ENCODE measurements around the gene WDR35. TPM values are rescaled to one million over a fixed set of nuclear protein-coding genes. Genes with fewer than 3 reads are reported as not detected.
A peak's percentile ranks its signal among the peaks of the same experiment; 100 is the strongest.

The WDR35 gene
- total and polyA plus RNA-seq, 2 donors from 2014 or later: 6.0 to 21.2 TPM

GRCh38 chr2:20011276-20012031, 21.5 kb upstream of the WDR35 start:
- no peaks in the 10 kb centered on the region for H3K4me1 ChIP-seq (ENCODE audit: control insufficient read depth in 2 of 3, insufficient read depth in 2 of 3, low read depth in 1 of 3, low read length in 3 of 3)
- no peak for FAIRE-seq
- H3K27ac ChIP-seq (ENCODE audit: low read depth in 2 of 2, low read length in 2 of 2): no peak overlapping the region
- no peak for TF ChIP-seq CTCF (IDR thresholded peaks at IDR 0.05; ENCODE audit: borderline replicate concordance, extremely low read depth, insufficient read depth)
- no peaks in the 10 kb centered on the region for H3K27me3 ChIP-seq (ENCODE audit: control insufficient read depth, insufficient read depth, low read length)
- intact Hi-C loops (cut with DNase I): loop anchor here (10.0 kb wide), 1 partner anchor 83 kb away; no protein-coding TSS in a partner anchor
- DNase-seq: no peak
- no peaks in the 10 kb centered on the region for H3K36me3 ChIP-seq (ENCODE audit: control insufficient read depth in 2 of 3, insufficient read depth in 3 of 3, low read length in 3 of 3)
- H3K9me3 ChIP-seq (ENCODE audit: control insufficient read depth in 2 of 3, insufficient read depth in 1 of 3, low read length in 3 of 3): no peaks in the 10 kb centered on the region
- no peak overlapping the region for H3K9ac ChIP-seq (ENCODE audit: low read length in 3 of 3)
- H3K4me3 ChIP-seq (ENCODE audit: low read length in 3 of 3): no peak overlapping the region

DNA sequence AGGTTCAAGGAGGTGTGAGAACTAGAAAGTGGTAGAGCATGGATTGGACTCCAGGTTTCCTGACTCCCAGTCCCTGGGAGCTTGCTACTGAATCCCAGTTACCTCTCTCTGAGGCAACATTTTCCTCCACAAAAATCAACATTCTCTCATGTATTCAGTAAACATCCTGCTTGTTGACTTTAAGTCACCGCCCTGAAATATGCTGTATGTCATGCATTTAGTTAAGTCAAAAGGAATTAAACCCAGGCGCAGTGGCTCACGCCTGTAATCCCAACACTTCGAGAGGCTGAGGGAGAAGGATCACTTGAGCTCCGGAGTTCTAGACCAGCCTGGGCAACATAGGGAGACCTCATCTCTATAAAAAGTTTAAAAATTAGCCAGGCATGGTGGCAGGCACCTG, 18.8 kb upstream of the WDR35 start:
- no peaks in the 10 kb centered on the region for H3K9me3 ChIP-seq (ENCODE audit: control insufficient read depth in 2 of 3, insufficient read depth in 1 of 3, low read length in 3 of 3)
- intact Hi-C loops (cut with DNase I): no loop called here
- H3K4me3 ChIP-seq (ENCODE audit: low read length in 3 of 3): no peak overlapping the region
- no peaks in the 10 kb centered on the region for H3K36me3 ChIP-seq (ENCODE audit: control insufficient read depth in 2 of 3, insufficient read depth in 3 of 3, low read length in 3 of 3)
- no peak for TF ChIP-seq CTCF (IDR thresholded peaks at IDR 0.05; ENCODE audit: borderline replicate concordance, extremely low read depth, insufficient read depth)
- no peaks in the 10 kb centered on the region for H3K27me3 ChIP-seq (ENCODE audit: control insufficient read depth, insufficient read depth, low read length)
- no peak overlapping the region for H3K9ac ChIP-seq (ENCODE audit: low read length in 3 of 3)
- H3K27ac ChIP-seq (ENCODE audit: low read depth in 2 of 2, low read length in 2 of 2): no peak overlapping the region
- FAIRE-seq (no peak), DNase-seq (peak in 1 of 5 donors; percentile 24)
- no peaks in the 10 kb centered on the region for H3K4me1 ChIP-seq (ENCODE audit: control insufficient read depth in 2 of 3, insufficient read depth in 2 of 3, low read depth in 1 of 3, low read length in 3 of 3)

DNA sequence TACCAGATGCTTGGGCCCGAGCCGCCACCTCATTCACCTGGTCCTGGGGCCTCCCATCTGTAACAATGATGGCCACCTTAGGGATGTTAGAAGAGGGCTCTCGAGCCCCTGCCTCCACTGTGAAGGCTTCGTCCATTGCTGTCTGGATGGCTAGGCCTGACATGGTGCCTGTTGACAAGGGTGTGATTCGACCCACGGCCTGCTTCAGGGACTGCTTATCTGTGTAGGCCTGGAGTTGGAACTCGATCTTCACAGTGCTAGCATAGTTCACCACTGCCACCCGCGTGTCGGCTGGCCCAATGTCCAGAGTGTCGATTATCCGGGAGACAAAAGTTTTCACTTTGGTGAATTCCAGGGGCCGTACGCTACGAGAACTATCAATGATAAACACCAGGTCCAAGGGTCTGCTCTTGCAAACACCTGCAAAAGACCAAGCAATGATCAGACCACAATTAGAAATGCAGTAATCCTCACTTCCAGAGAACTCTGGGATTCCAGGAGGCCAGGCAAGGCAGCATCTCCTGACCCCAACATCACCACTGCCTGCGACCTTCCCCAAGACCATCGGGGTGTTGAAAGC, 16.1 kb upstream of the WDR35 start:
- no peak for TF ChIP-seq CTCF (IDR thresholded peaks at IDR 0.05; ENCODE audit: borderline replicate concordance, extremely low read depth, insufficient read depth)
- DNase-seq: no peak
- intact Hi-C loops (cut with DNase I): no loop called here
- Histone ChIP-seq H3K9me3 (ENCODE audit: control insufficient read depth in 2 of 3, insufficient read depth in 1 of 3, low read length in 3 of 3) (no peaks in the 10 kb centered on the region), H3K36me3 (ENCODE audit: control insufficient read depth in 2 of 3, insufficient read depth in 3 of 3, low read length in 3 of 3) (no peaks in the 10 kb centered on the region), H3K27ac (ENCODE audit: low read depth in 2 of 2, low read length in 2 of 2) (no peak overlapping the region), H3K4me3 (ENCODE audit: low read length in 3 of 3) (no peak overlapping the region), H3K9ac (ENCODE audit: low read length in 3 of 3) (no peak overlapping the region), H3K27me3 (ENCODE audit: control insufficient read depth, insufficient read depth, low read length) (no peaks in the 10 kb centered on the region), H3K4me1 (ENCODE audit: control insufficient read depth in 2 of 3, insufficient read depth in 2 of 3, low read depth in 1 of 3, low read length in 3 of 3) (no peaks in the 10 kb centered on the region)
- no peak for FAIRE-seq
